GM19468 (cell line): ENCODE results near the gene RHOH.

Experiments
- ATAC-seq: cut with Tn5 transposase; IDR thresholded peaks from one replicate; pipeline ENCODE4 v1.9.1; 2021; ENCODE audit warnings: mild to moderate bottlenecking, moderate library complexity, moderate number of reproducible peaks; ENCODE audit not compliant: unreplicated experiment; ENCODE audit errors: extremely low read depth

Gene RHOH

DNA sequence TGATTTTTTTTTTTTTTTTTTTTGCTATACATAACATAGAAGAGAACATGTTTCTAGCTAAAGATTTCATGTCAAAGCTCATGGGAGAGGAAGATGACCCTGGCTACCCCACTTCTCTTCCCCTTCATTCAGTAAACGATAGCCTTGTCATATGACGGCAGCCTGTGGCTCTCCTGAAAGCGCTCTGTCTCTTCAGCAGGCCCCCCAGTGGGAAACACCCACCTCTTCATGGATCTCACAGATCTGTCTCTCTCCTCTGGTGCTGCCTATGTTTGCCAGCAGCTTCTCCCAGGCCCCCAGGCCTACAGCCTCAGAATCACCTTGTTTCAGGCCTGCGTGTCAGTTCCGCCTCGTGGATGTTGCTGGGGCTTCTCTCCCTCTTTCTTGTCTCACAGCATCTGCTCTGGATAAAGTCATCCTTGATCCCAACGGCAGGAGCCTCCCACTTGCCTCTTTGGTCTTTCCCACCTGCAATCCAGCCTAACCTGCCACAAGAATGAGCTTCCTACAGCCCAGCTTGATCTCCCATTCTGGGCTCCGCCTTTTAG lies 34.6 kb downstream of the RHOH start:
- no peak for ATAC-seq

DNA sequence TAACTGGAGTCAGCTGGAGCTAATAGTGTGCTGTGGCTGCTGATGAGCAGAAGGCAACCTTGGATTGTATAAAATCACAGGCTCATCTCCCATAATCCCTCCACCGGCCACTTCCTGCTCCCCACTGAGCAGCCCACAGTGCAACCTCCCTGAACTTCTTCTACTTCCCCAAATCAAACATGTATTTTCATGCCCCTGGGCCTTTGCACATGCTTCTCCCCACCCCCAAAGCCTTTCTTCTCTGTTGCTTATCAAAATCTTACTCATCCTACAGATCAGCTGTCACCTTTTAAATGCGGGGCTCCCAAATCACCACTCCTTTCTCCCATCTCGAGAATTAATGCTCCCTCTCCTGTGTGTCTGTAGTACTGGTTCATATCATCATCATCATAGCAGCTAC lies 35.8 kb downstream of the RHOH start:
- no peak for ATAC-seq

DNA sequence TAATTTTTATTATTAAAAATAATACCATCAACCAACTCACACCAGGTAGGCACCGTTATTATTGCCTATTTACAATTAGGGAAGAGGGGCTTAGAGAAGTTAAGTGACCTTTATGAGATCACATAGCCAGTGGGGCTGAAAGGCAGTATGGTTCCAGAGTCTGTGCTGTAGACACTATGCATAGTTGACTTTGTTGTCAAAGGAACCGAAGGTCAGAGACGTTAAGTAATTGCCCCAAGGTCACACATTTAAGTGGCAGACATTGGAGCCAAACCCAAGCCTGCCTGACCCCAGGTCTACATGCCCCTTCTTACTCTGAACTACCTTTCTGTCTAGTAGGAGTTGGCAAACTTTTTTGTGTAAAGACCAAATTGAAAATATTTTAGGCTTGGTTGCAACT lies 36.4 kb downstream of the RHOH start:
- no peak for ATAC-seq

DNA sequence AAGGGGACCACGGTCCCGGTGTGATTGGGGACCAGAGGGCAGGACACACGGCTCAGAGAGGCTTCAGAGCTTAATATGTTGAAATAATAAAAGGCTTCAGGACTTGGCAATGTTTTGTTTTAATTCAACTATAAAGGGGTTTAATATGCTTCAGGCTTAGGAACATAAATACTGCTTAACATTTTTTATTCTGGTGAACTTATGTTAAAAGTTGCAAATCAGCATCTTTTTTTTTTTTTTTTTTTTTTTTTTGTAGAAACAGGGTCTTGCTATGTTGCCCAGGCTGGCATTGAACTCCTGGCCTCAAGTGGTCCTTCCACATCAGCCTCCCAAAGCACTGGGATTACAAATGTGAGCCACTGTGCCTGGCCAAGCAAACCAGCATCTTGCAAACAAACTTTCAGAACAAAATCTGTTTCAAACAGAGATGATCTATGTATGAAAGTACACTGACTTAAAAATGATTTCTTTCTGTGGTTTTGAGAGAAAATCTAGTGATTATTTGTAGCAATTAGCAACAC lies 37.7 kb downstream of the RHOH start:
- ATAC-seq, result no peak

DNA sequence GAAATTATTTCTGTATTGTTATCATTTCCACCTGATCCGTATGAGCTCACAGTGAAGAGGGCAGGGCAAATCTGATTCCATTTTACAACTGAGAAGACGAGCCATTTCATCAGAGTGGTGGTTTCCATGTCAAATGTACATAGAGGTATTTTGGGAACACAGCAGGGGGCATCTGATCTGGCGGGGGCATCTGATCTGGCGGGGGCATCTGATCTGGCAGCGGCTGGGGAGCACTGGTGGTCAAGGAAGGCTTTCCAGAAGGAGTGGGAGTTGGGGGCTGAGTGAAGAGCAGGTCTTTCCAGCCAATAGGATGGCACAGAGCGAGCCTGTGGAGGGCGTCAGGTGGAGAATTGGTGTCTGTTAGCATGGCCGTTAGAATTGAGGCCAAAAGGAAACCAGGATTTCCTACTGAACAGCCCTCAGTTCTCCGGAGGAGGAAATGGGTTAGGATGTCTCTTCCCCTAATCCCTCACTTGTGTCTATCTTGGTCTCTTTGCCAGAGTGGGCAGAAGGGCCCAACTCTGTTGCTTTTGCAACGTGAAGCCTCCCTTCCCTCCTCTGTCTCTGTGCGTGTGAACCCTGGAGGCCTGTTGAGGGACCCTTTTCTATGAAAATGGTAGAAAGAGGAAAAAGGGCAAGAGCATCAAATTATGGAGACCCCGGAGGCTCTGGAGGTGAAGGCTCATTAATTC lies 41.3 kb downstream of the RHOH start:
- ATAC-seq, result no peak

DNA sequence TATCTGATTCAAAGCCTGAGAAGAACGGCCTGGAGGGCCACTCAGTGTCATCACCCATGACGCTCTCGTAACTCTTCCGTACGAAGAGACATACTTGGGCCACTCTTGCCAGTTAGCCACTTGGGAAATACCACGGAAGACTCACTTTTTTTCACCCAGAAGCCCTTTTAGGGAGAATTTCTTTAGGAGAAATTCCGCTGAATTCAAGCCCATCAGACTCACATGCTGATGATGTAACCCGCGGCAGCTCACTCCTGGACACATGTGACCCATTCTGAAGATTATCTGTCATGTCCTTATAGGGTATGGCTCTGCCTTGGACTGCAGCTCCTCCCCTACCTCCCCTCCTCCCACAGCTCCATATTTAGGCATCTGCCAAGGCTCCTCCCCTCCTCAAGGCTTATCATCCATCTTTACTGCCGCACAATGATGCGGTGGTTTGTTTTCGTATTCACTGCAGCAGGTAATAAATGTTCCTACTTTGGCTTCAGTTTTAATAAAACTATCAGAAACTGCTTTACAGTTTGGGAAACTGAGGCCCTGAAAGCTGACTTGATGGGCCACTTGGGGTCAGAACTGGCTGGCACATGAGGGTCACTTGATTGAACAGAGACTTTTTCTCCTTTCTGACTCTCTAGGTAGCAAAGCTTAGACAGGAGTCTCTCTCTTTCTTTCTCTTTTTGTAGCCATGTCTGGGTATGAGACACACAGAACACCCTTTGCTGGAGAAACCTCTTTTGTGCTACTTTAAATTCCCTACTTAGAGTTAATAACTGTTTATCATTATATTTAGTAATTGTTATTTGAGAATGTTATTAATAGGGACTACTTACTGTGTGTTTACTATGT lies 42.1 kb downstream of the RHOH start:
- no peak for ATAC-seq

DNA sequence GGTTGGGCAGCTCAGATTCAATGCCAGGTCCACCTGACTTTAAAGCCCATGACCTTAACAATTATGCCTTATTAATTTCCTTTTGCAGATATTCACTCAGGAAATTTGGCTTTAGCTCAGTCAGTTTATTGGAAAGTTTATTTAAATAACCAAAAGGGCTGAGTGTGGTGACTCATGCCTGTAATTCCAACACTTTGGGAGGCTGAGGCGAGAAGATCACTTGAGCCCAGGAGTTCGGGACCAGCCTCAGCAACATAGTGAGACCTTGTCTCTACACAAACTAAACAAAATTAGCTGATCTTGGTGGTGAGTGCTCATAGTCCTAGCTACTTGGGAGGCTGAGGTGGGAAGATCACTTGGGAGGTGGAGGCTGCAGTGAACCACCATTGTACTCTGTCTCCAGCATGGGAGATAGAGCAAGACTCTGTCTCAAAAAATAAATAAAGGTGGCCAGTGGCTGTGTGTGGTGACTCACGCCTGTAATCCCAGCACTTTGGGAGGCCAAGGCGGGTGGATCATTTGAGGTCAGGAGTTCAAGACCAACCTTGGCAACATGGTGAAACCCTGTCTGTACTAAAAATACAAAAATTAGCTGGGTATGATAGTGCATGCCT lies 43.3 kb downstream of the RHOH start:
- no peak for ATAC-seq

DNA sequence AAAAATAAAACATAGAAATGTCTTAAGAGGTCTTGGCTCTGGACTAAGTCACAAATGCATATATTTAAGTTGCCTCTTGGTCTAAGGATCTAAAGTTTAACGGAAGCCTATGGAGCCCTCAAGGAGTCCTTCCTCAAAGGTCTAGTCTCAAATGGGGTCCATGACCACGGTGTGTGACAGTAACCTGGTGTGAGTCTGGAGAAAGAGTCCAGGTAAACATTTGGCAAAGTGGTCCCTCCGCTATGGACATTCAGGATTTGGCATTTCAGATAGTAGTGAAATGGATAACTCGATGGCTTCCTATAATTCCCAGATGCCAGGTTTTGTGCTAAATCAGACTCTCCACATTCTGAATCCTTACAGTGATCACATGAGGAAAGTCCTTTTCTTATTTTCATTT lies 44.2 kb downstream of the RHOH start:
- ATAC-seq, result no peak

DNA sequence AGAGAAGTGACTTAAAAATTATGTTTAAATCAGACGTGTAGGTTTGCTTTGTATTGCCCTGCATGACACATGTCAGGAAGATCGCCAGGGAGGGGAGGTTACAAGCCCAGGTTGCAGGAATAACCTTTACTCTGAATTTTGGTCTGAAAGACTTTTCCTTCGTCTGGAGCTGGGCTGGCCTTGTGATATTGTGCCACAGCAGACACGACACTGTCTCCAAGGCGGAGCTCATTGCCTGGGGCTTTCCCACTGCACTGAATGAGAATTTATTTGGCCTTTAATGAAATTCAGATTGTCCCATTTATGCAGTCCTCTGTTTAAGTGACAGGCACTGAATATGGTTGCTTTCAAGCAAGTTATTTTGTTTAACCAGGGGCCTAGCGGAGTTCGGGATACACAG lies 45.1 kb downstream of the RHOH start:
- no peak for ATAC-seq

DNA sequence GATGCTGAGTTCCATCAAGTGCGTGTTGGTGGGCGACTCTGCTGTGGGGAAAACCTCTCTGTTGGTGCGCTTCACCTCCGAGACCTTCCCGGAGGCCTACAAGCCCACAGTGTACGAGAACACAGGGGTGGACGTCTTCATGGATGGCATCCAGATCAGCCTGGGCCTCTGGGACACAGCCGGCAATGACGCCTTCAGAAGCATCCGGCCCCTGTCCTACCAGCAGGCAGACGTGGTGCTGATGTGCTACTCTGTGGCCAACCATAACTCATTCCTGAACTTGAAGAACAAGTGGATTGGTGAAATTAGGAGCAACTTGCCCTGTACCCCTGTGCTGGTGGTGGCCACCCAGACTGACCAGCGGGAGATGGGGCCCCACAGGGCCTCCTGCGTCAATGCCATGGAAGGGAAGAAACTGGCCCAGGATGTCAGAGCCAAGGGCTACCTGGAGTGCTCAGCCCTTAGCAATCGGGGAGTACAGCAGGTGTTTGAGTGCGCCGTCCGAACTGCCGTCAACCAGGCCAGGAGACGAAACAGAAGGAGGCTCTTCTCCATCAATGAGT lies 46.6 kb downstream of the RHOH start:
- ATAC-seq, result no peak

DNA sequence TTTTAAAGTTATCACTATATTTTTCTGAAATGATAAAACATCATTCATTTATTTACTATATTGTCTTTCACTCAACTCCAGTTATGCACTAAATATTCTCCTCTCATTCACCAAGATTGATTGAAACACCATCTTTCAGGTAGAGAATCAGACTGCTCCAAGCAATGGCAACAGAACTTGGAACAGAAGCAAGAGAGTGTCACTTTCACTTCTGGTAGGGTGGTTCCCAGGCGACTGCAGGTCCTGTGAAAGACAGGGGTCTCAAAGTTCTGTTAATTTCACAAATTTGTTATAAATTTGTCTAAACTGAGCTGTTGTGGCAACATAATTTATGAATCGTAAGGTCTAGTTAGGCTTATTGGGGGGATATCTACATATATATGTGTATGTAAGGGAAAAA lies 47.8 kb downstream of the RHOH start:
- ATAC-seq, result no peak

DNA sequence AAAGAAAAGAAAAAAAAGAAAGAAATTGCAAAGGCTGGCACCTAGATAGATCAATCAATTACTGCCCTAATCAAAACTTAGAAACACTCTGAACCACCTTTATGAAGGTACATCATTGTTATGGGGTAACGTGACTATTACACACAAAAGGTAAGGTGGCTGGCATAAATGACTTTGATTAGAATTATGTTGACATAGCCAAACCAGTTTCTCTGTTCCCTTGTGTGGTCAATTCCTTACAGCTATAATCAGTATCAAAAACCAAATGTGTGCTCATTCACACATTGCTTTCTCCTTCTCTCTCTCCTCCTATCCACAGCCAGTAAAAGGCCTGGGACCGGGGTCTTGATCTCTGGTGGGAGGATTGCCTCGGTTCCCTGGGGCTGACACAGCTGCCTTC lies 48.7 kb downstream of the RHOH start:
- no peak for ATAC-seq

DNA sequence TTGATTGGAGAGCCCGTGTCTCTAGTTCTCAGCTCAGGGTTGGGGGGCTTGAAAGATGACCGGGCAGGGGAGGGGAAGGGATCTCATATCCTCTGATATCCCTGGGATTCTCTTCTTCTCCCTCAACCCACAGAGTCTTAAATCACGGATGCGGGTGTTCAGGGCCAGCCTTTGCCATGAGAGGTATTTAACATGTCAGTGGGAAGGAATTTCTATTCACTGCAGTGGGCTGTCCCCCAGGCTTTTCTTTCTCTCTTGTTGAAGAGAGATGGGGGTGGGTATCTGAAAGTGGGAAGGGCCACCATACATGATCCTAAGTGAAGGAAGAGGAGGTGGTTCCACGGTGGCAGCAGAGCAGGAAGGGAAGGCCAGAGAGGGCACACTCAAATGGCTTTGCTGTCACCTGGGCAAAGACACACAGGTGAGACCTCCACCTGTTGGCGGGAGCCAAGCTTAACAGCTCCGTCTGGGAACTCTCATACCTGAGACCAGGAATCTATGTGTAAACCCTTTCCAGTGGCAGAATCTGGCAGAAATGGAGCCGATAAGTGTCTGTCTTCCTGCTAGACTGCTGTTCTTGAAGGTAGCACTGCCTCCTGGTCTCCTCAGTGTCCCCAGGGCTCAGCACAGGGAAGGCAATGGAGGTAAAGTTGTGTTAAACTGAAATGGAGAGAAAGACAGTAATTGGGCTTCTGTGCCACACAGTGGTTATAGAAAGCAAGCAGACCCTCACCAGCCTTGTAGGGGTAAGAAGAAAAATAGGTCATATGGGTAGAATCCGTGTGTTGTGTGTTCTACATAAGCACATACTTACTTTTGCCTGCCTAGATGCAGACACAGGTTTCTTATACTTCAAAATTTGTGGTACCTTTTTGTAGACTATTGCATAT lies 49.4 kb downstream of the RHOH start:
- no peak for ATAC-seq

DNA sequence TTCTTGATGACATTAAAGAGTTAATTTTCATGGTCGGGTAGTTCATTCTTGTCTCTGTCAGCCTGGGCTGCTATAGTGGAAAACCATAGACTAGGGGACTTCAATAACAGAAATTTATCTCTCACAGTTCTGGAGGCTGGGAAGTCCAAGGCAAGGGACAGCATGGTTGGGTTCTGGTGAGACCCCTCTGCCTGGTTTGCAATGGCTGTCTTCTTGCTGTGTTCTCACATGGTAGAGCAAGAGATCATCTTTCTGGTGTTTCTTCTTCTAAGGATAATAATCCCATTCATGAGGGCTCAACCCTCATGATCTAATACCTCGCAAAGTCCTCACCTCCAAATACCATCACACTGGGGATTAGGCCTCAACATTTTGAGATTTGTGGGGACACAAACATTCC lies 50.1 kb downstream of the RHOH start:
- ATAC-seq, result no peak

DNA sequence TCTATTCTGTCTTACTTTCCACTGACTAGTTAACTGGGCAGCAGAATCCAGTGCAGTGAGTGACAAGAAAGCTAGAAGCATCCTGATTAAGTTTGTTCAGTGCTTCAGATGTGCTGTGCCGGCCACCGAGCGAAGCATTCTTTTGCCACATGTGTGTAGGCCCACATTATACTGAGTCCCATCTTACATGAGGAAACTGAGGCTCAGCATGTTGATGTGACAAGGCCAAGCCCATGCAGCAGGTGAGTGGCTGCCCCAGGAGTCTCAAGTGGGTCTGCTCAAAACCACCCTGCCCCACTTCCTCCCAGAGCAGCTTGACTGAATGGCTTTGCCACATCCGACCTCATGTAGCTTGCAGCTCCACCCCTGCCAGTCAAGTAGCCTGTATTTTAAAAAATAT lies 50.5 kb downstream of the RHOH start:
- ATAC-seq, result no peak

DNA sequence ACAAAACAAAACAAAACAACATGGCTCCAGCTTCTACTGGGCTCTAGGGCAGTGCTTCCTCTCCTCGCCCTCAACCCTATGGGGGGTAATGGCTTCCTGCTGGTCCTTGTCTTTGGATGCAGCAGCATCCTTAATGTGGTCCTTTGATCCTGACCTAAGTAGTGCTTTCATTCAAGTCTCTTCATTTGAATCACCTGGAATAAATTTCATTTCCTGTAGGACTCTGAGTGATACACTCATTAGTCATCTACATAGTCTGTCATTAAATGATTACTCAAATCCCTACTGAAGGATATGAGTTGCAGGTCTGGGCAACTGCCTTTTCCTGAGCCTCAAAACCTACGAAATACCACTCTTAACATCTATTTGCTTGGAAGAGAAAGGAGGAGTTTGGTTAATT lies 54.5 kb downstream of the RHOH start:
- ATAC-seq, result no peak

DNA sequence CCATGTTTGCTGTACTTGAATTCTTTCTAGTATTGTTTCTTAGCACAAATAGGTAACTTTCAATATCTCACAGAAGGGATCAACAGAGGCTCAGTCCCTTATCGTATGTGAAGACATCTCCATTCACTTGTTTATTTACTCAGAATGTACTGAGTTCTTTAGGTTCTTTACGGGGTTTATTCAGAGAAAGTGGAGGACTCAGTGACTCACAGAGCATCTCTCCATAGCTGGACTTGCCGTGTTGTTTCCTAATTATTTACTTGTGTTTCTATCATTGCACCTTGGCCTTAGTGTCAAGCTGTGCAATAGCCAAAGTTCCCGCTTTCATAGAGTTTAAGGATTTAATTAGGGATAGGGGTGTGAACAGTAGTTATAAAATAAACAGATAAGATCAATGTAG lies 57.1 kb downstream of the RHOH start:
- no peak for ATAC-seq

DNA sequence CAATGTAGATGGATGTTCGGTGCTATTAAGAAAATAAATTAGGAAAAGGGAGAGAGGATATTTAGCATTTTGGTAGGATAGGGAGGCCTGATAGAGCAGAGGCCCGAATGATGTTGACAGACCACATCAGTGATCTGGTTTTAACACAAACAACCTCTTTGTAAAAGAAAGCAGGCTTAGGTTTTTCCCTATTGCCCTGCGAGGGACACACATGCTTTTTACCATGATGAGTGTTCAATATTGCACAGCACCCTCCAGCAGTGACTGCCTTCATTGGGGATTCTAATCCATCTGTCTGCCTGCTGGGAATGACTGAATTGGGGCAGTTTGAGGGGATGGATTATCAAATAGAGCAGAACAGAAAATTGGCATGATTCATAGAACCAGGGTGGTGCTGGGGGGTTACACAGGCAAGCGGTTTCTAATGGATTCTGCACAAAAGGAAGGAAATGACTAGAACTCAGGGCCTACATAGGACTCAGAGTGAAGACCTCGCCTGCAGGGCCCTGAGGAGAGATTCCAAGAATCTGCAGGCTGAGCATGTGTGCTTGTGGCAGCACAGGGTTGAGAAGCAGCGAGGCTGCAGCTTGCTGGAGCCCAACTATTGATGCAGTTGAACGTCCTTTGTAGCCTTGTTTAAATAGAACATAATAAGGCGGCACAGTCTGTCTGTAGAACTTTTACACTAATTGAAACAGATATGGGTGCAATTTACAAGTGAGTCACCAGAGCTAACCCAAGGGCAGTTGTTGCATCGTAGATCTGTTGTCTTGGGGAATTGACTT lies 58.0 kb downstream of the RHOH start:
- ATAC-seq, result no peak
